Epithelial cell of esophagus (primary cell): ENCODE measurements around the gene HSD17B12.

Experiments
- DNase-seq: peaks from one replicate; pipeline ENCODE4 v3.0.0; 2010; ENCODE audit warnings: low read depth
- H3K4me3 ChIP-seq: 2 replicates; pipeline ENCODE4 v1.5.1; 2011; ENCODE audit warnings: mild to moderate bottlenecking, low read length, control low read depth
- TF ChIP-seq, protein P1 (sequence below): IDR thresholded peaks from 2 replicates; pipeline ENCODE4 v1.5.1; 2011; ENCODE audit warnings: low read depth, mild to moderate bottlenecking, low read length, control low read depth, inconsistent platforms; ENCODE audit not compliant: insufficient read depth; ENCODE audit errors: missing control alignments

HSD17B12 gene

DNA sequence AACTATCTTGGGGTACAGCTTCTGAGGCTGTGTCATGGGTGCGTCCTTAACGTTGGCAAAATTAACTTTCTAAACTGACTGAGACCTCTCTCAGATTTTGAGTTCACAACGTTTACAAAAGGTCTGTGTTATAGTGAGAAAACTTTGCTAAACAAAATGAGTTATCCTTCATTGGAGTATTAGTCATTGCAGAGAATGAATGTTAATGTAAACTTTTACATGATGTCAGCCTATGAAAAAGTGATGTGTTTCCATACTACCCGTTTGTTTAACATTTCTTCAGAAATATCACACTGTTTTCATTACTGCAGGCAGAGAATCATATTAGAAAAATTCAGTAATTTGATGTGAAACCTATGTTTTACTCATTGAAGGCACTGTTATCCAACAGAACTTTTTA is 32.1 kb downstream of the HSD17B12 start:
- no peak for DNase-seq
- no peak overlapping the region for H3K4me3 ChIP-seq
- TF ChIP-seq, protein P1, sequence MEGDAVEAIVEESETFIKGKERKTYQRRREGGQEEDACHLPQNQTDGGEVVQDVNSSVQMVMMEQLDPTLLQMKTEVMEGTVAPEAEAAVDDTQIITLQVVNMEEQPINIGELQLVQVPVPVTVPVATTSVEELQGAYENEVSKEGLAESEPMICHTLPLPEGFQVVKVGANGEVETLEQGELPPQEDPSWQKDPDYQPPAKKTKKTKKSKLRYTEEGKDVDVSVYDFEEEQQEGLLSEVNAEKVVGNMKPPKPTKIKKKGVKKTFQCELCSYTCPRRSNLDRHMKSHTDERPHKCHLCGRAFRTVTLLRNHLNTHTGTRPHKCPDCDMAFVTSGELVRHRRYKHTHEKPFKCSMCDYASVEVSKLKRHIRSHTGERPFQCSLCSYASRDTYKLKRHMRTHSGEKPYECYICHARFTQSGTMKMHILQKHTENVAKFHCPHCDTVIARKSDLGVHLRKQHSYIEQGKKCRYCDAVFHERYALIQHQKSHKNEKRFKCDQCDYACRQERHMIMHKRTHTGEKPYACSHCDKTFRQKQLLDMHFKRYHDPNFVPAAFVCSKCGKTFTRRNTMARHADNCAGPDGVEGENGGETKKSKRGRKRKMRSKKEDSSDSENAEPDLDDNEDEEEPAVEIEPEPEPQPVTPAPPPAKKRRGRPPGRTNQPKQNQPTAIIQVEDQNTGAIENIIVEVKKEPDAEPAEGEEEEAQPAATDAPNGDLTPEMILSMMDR: no peak

DNA sequence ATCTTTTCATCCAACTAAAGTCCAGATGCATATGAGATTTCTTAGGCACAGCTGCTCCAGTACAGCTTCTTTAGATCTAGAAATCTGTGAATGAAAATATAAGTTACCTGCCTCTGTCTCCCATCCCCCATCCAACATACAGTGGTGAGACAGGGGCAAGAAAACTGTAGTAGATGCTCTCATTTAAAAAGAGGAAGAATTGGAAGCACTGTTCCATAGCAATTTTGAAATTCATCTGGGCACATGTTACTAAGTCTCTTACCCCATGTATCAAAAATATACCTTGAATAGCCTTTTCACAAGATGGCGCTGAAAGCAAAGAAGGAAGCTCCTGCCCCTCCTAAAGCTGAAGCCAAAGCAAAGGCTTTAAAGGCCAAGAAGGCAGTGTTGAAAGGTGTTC is 37.8 kb downstream of the HSD17B12 start:
- TF ChIP-seq, protein P1: no peak
- no peak overlapping the region for H3K4me3 ChIP-seq
- no peak for DNase-seq

DNA sequence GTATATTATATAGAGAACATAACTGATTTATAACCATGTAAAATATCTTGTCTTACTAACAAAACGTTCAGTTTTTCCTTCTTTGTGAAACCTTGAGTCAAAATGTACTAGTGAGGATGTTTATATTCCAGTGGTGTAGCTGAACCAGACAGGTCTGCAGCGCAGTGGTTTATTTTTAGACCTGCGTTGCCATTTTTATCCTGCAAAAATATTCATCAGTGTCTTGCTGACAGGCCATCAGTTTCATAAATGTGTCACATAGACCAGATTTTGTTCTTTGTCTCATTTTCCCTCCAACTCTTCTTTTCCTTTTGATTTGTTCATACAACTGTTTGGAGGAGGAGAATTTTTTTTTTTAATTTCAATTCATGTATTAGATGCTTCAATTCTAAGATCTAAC is 43.1 kb downstream of the HSD17B12 start:
- H3K4me3 ChIP-seq: no peak overlapping the region
- no peak for DNase-seq
- TF ChIP-seq, protein P1: no peak

DNA sequence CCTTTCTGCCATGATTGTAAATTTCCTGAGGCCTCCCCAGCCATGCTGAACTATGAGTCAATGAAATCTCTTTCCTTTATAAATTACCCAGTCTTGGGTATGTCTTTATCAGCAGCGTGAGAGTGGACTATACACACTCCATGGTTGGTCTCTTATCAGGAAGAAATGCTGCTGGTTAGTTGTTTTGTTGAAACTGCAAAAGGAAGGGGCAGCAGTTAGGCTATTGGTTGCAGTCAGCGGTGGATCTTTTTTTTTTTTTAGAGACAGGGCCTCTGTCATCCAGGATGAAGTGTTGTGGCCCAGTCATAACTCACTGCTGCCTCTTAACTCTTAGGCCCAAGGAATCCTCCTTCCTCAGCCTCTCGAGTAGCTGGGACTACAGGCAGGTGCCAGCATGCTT is 51.7 kb downstream of the HSD17B12 start:
- TF ChIP-seq, protein P1: no peak
- DNase-seq: no peak
- no peak overlapping the region for H3K4me3 ChIP-seq

DNA sequence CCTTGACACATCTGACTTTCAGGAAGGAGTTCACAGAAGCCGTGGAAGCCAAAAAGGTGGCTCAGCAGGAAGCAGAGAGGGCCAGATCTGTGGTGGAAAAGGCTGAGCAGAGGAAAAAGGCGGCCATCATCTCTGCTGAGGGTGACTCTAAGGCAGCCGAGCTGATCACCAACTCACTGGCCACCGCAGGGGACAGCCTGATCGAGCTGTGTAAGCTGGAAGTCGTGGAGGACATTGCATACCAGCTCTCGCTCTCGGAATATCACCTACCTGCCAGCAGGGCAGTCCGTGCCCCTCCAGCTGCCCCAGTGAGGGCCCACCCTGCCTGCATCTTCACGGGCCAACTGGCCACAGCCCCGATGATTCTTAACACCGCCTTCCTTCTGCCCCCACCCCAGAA is 53.7 kb downstream of the HSD17B12 start:
- TF ChIP-seq, protein P1: no peak
- H3K4me3 ChIP-seq: no peak overlapping the region

DNA sequence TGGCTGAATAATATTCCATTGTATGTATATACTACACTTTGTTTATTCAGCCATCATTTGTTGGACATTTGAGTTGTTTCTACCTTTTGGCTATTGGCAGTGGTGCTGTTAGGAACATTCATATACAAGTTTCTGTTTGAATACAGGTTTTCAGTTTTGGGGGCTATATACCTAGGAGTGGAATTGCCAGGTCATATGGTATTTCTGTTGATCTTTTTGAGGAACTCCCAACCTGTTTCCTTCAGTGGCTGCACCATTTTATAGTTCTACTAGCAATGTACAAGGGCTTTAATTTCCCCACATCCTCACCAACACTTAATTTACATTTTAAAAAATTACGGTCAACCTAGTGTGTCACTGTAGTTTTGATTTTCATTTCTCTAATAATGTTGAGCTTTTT is 54.6 kb downstream of the HSD17B12 start:
- no peak overlapping the region for H3K4me3 ChIP-seq
- no peak for DNase-seq
- TF ChIP-seq, protein P1: no peak

More for the DNA sequence above, 53.7 kb downstream of the HSD17B12 start:
- DNase-seq: no peak

DNA sequence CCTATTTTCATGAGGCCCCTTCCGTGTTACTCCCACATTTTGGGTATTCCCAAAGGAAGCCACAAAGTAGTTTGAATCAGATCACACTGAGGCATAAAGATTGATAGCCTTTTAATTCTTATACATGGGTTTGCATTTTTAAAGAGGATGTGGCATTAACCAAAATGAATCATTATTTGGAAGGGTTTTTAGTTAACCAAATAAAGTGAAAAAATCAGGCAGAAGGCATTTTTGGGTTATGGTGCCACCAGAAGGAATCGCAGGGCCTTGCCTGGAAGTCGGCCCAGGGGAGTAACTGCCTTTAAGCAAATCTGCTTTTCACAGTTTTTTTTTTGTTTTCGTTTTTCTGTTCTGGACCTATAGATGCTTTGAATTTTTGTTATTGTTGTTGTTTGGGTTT is 55.4 kb downstream of the HSD17B12 start:
- TF ChIP-seq, protein P1: no peak
- no peak overlapping the region for H3K4me3 ChIP-seq
- no peak for DNase-seq
